Measurements from ENCODE around the gene ELMO1.

The ELMO1 gene

GRCh38 chr7:37344886-37345579, 103.6 kb downstream of the ELMO1 start:
- no peak for DNase-seq (ENCODE audit: low read depth)

GRCh38 chr7:37342688-37343471, 105.8 kb downstream of the ELMO1 start:
- DNase-seq (ENCODE audit: low read depth), result no peak

- no peak for DNase-seq (ENCODE audit: low read depth)
These were observed 106.4 kb downstream of the ELMO1 start for GRCh38 chr7:37342176-37342687.

GRCh38 chr7:37341033-37341630, 107.5 kb downstream of the ELMO1 start:
- no peak for DNase-seq (ENCODE audit: low read depth)

- DNase-seq (ENCODE audit: low read depth), result no peak
These were observed 109.7 kb downstream of the ELMO1 start for GRCh38 chr7:37338966-37339365.

GRCh38 chr7:37337522-37337921, 111.1 kb downstream of the ELMO1 start:
- DNase-seq (ENCODE audit: low read depth), result no peak

- no peak for DNase-seq (ENCODE audit: low read depth)
These were observed 112.4 kb downstream of the ELMO1 start for GRCh38 chr7:37336259-37336658.

GRCh38 chr7:37333075-37333474, 115.6 kb downstream of the ELMO1 start:
- no peak for DNase-seq (ENCODE audit: low read depth)

GRCh38 chr7:37332243-37333016, 116.2 kb downstream of the ELMO1 start:
- no peak for DNase-seq (ENCODE audit: low read depth)

- no peak for DNase-seq (ENCODE audit: low read depth)
These were observed 117.9 kb downstream of the ELMO1 start for GRCh38 chr7:37330775-37331174.

- DNase-seq (ENCODE audit: low read depth), result no peak
These were observed 118.7 kb downstream of the ELMO1 start for GRCh38 chr7:37329940-37330339.

GRCh38 chr7:37327288-37327687, 121.4 kb downstream of the ELMO1 start:
- no peak for DNase-seq (ENCODE audit: low read depth)

GRCh38 chr7:37323966-37324365, 124.7 kb downstream of the ELMO1 start:
- no peak for DNase-seq (ENCODE audit: low read depth)

- no peak for DNase-seq (ENCODE audit: low read depth)
These were observed 125.8 kb downstream of the ELMO1 start for GRCh38 chr7:37322831-37323230.

GRCh38 chr7:37320848-37321468, 127.7 kb downstream of the ELMO1 start:
- DNase-seq (ENCODE audit: low read depth), result no peak

GRCh38 chr7:37320140-37320847, 128.4 kb downstream of the ELMO1 start:
- DNase-seq (ENCODE audit: low read depth), result no peak

GRCh38 chr7:37318541-37318940, 130.1 kb downstream of the ELMO1 start:
- no peak for DNase-seq (ENCODE audit: low read depth)

GRCh38 chr7:37315772-37316715, 132.6 kb downstream of the ELMO1 start:
- DNase-seq (ENCODE audit: low read depth), result no peak

GRCh38 chr7:37312608-37313007, 136.1 kb downstream of the ELMO1 start:
- no peak for DNase-seq (ENCODE audit: low read depth)

- no peak for DNase-seq (ENCODE audit: low read depth)
These were observed 137.3 kb downstream of the ELMO1 start for GRCh38 chr7:37311355-37311754.

All from stimulated activated CD8-positive, alpha-beta memory T cell treated with anti-CD3 and anti-CD28 coated beads, Interleukin-15, amount 100 ng/mL, for 24 hours (primary cell).